Activated CD4-positive, alpha-beta T cell treated with anti-CD3 and anti-CD28 coated beads for 4 hours (primary cell): Measurements from ENCODE around the gene CIROP.

Experiments
- DNase-seq, 2 donors: peaks; one replicate each; pipeline ENCODE4 v3.0.0-alpha.2; 2020

Gene CIROP

GRCh38 chr14:23104591-23105347 is at the start of gene CIROP:
Gene CIROP (minus strand): TSS chr14:23104989. CDS start chr14:23104920, 69 bp downstream.
- no peak for DNase-seq

GRCh38 chr14:23153851-23154796 is 49.3 kb upstream of the CIROP start:
- DNase-seq = peak in 1 of 2 donors; percentile 2

- DNase-seq = no peak
Measured at GRCh38 chr14:23151342-23151741, 46.6 kb upstream of the CIROP start.

GRCh38 chr14:23149745-23150144 is 45.0 kb upstream of the CIROP start:
- DNase-seq = no peak

- DNase-seq = no peak
Measured at GRCh38 chr14:23148591-23149249, 43.9 kb upstream of the CIROP start.

- DNase-seq = no peak
Measured at GRCh38 chr14:23147676-23148075, 42.9 kb upstream of the CIROP start.

GRCh38 chr14:23146980-23147379 is 42.2 kb upstream of the CIROP start:
- no peak for DNase-seq

- no peak for DNase-seq
Measured at GRCh38 chr14:23146351-23146910, 41.6 kb upstream of the CIROP start.

GRCh38 chr14:23145794-23146350 is 41.1 kb upstream of the CIROP start:
- DNase-seq = no peak

- no peak for DNase-seq
Measured at GRCh38 chr14:23143911-23144310, 39.1 kb upstream of the CIROP start.

- no peak for DNase-seq
Measured at GRCh38 chr14:23142826-23143225, 38.0 kb upstream of the CIROP start.

- no peak for DNase-seq
Measured at GRCh38 chr14:23141706-23142444, 37.1 kb upstream of the CIROP start.

GRCh38 chr14:23140371-23140770 is 35.6 kb upstream of the CIROP start:
- DNase-seq = no peak

- no peak for DNase-seq
Measured at GRCh38 chr14:23139874-23140273, 35.1 kb upstream of the CIROP start.

GRCh38 chr14:23137813-23138535 is 33.2 kb upstream of the CIROP start:
- DNase-seq = no peak

GRCh38 chr14:23137192-23137812 is 32.5 kb upstream of the CIROP start:
- no peak for DNase-seq

GRCh38 chr14:23136566-23137133 is 31.9 kb upstream of the CIROP start:
- DNase-seq = no peak

GRCh38 chr14:23132970-23133369 is 28.2 kb upstream of the CIROP start:
- no peak for DNase-seq

- no peak for DNase-seq
Measured at GRCh38 chr14:23131482-23131881, 26.7 kb upstream of the CIROP start.

GRCh38 chr14:23130871-23131270 is 26.1 kb upstream of the CIROP start:
- DNase-seq = no peak
